Trophoblast cell (in vitro differentiated cells and primary cell): Measurements from ENCODE around the gene MON2.

Experiments
- DNase-seq, 2 donors: peaks; one replicate each; pipeline ENCODE4 v3.0.0-alpha.2; 2016
- H2AFZ ChIP-seq: 2 replicates; pipeline ENCODE4 v1.6.1; 2013; ENCODE audit warnings: low read length, moderate library complexity, mild to moderate bottlenecking; ENCODE audit not compliant: insufficient read depth, poor library complexity
- H2AK5ac ChIP-seq: 2 replicates; pipeline ENCODE4 v1.6.1; 2013; ENCODE audit warnings: mild to moderate bottlenecking, low read length
- H2BK120ac ChIP-seq: 2 replicates; pipeline ENCODE4 v1.6.1; 2013; ENCODE audit warnings: low read length, mild to moderate bottlenecking, moderate library complexity; ENCODE audit not compliant: insufficient read depth, poor library complexity
- H2BK12ac ChIP-seq: 2 replicates; pipeline ENCODE4 v1.6.1; 2013; ENCODE audit warnings: mild to moderate bottlenecking, low read length, moderate library complexity
- H2BK5ac ChIP-seq: 2 replicates; pipeline ENCODE4 v1.6.1; 2013; ENCODE audit warnings: low read length, low read depth, moderate library complexity, mild to moderate bottlenecking; ENCODE audit not compliant: poor library complexity
- H3K14ac ChIP-seq: 2 replicates; pipeline ENCODE4 v1.6.1; 2013; ENCODE audit warnings: mild to moderate bottlenecking, low read length
- H3K18ac ChIP-seq: 2 replicates; pipeline ENCODE4 v1.6.1; 2013; ENCODE audit warnings: mild to moderate bottlenecking, low read length
- H3K23ac ChIP-seq: 2 replicates; pipeline ENCODE4 v1.6.1; 2013; ENCODE audit warnings: low read length
- H3K27ac ChIP-seq: 2 replicates; pipeline ENCODE4 v1.5.1; 2013; ENCODE audit warnings: low read depth, mild to moderate bottlenecking, inconsistent platforms, low read length, moderate library complexity
- H3K27me3 ChIP-seq: 2 replicates; pipeline ENCODE4 v1.6.1; 2013; ENCODE audit warnings: inconsistent platforms, mild to moderate bottlenecking, low read length, moderate library complexity; ENCODE audit not compliant: insufficient read depth
- H3K36me3 ChIP-seq, 2 experiments: 1 replicate in 1 of 2; 2 replicates in 1 of 2; pipeline ENCODE4 v1.6.1; 2013; ENCODE audit warnings: low read length in 2 of 2, mild to moderate bottlenecking in 2 of 2, moderate library complexity in 1 of 2; ENCODE audit not compliant: insufficient read depth in 2 of 2, control insufficient read depth in 1 of 2
- H3K4ac ChIP-seq: 2 replicates; pipeline ENCODE4 v1.6.1; 2013; ENCODE audit warnings: low read depth, mild to moderate bottlenecking, low read length, moderate library complexity
- H3K4me1 ChIP-seq, 2 experiments: 1 replicate in 1 of 2; 2 replicates in 1 of 2; pipeline ENCODE4 v1.6.1; 2013; ENCODE audit warnings: low read length in 2 of 2, mild to moderate bottlenecking in 2 of 2, moderate library complexity in 1 of 2; ENCODE audit not compliant: insufficient read depth in 2 of 2, control insufficient read depth in 1 of 2
- H3K4me2 ChIP-seq: 2 replicates; pipeline ENCODE4 v1.6.1; 2013; ENCODE audit warnings: inconsistent platforms, mild to moderate bottlenecking, low read length, moderate library complexity
- H3K4me3 ChIP-seq: 2 replicates; pipeline ENCODE4 v1.5.1; 2013; ENCODE audit warnings: mild to moderate bottlenecking, low read depth, low read length, inconsistent platforms
- H3K79me1 ChIP-seq: one replicate; pipeline ENCODE4 v1.6.1; 2013; ENCODE audit warnings: low read length
- H3K79me2 ChIP-seq: 2 replicates; pipeline ENCODE4 v1.6.1; 2013; ENCODE audit warnings: low read length, mild to moderate bottlenecking; ENCODE audit not compliant: control insufficient read depth, insufficient read depth, poor library complexity
- H3K9ac ChIP-seq: 2 replicates; pipeline ENCODE4 v1.6.1; 2013; ENCODE audit warnings: mild to moderate bottlenecking, low read length
- H3K9me3 ChIP-seq: 2 replicates; pipeline ENCODE4 v1.6.1; 2013; ENCODE audit warnings: low read depth, mild to moderate bottlenecking, control low read depth, inconsistent platforms, low read length; ENCODE audit not compliant: insufficient read depth
- H4K12ac ChIP-seq: 2 replicates; pipeline ENCODE4 v1.6.1; 2013; ENCODE audit warnings: low read depth, mild to moderate bottlenecking, low read length, moderate library complexity
- H4K8ac ChIP-seq: 2 replicates; pipeline ENCODE4 v1.6.1; 2013; ENCODE audit warnings: low read depth, mild to moderate bottlenecking, low read length, moderate library complexity
- H4K91ac ChIP-seq: one replicate; pipeline ENCODE4 v1.6.1; 2013; ENCODE audit warnings: low read depth, mild to moderate bottlenecking, low read length, moderate library complexity
- WGBS: extraction: QIAGEN DNeasy Blood & Tissue Kit; methylation state at CpG from one replicate; pipeline ENCODE4 v1.1.7; 2013; ENCODE audit warnings: missing lambda C conversion rate; ENCODE audit not compliant: insufficient read length, insufficient coverage; ENCODE audit errors: extremely low coverage; 5-methylcytosine and 5-hydroxymethylcytosine counted together

Gene MON2

DNA sequence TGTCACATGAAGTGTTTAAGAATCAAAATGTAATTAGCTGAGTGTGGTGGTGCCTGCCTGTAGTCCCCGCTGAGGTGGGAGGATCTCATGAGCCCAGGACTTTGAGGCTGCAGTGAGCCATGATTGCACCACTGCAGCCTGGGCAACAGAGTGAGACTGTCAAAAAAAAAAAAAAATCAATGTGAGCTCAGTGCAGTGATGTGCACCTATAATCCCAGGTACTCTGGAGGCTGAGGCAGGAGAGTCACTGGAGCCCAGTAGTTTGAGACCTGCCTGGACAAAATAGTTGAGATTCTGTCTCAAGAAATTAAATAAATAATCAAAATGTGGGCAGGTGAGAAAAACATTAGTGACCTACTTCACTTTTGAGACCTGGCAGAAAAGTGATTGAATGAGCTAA is 140.0 kb downstream of the MON2 start:
- DNase-seq: no peak
- no peak overlapping the region for H3K23ac ChIP-seq
- H3K14ac ChIP-seq: no peak overlapping the region
- H3K18ac ChIP-seq: no peak overlapping the region
- H3K4me2 ChIP-seq: no peak overlapping the region
- no peak overlapping the region for H2AFZ ChIP-seq
- H3K36me3 ChIP-seq: no peaks in the 10 kb centered on the region
- H3K27me3 ChIP-seq: no peaks in the 10 kb centered on the region
- peaks cover 17% of the 10 kb centered on the region for H3K79me1 ChIP-seq
- no peak overlapping the region for H2BK120ac ChIP-seq
- H3K79me2 ChIP-seq: peaks cover 16% of the 10 kb centered on the region
- no peak overlapping the region for H4K8ac ChIP-seq
- H2BK12ac ChIP-seq: no peak overlapping the region
- no peak overlapping the region for H3K9ac ChIP-seq
- no peak overlapping the region for H2BK5ac ChIP-seq
- peak overlapping the region; percentile 4 for H3K4ac ChIP-seq
- no peak overlapping the region for H4K91ac ChIP-seq
- H3K4me3 ChIP-seq: no peak overlapping the region
- no peak overlapping the region for H3K27ac ChIP-seq
- H4K12ac ChIP-seq: no peak overlapping the region
- WGBS: no CpG with 5 or more reads among the region's 1 CpG
- no peak overlapping the region for H2AK5ac ChIP-seq
- H3K4me1 ChIP-seq: no peaks in the 10 kb centered on the region
- no peaks in the 10 kb centered on the region for H3K9me3 ChIP-seq

DNA sequence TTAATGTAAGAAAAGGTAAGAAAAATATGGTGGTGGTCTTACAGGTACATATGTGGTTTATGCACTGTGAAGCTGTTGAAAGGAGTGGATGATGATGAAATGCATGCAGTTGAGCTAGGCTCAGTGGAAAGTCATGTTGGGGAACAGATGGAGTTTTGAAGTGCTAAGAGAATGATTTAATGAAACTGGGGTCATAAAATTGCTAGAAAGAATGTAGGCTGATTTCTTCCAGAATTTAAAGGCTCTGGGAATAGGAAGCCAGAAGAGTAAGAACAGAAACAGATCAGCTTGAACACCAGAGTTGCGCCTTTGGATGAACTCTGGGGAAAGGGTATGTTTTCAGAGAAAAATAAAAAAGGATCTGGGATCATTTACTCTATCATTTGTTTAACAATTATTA is 146.5 kb downstream of the MON2 start:
- Histone ChIP-seq H3K36me3 (no peaks in the 10 kb centered on the region), H2AK5ac (no peak overlapping the region), H2BK120ac (no peak overlapping the region), H3K4me2 (no peak overlapping the region), H3K9me3 (no peaks in the 10 kb centered on the region), H3K23ac (no peak overlapping the region), H4K12ac (no peak overlapping the region), H4K91ac (no peak overlapping the region), H3K14ac (no peak overlapping the region), H3K79me2 (no peaks in the 10 kb centered on the region), H3K4me1 (no peaks in the 10 kb centered on the region), H2BK5ac (no peak overlapping the region), H4K8ac (no peak overlapping the region), H3K27ac (no peak overlapping the region), H3K9ac (no peak overlapping the region), H2AFZ (no peak overlapping the region), H3K4me3 (no peak overlapping the region), H3K79me1 (no peaks in the 10 kb centered on the region), H3K18ac (no peak overlapping the region), H3K27me3 (no peaks in the 10 kb centered on the region), H2BK12ac (no peak overlapping the region), H3K4ac (no peak overlapping the region)
- no peak for DNase-seq
- no CpG with 5 or more reads among the region's 1 CpG for WGBS

DNA sequence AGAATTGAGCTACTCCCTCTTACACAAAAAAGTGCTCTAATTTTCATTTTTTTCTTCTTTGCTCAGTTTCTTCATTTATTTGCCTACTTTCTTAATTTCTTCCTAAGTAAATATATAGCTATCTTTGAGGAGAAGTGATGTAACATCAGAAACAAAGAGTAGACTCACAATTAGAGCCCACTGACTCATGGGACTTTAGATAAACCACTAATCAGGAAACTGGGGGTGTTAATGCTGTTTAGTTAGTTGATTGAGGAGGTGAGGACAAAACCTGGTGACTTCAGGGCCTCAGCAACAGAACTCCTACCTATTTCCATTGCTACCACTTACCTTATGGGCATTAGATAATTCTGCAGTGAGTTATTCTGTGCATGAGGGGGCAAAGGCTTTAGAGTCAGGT is 151.7 kb downstream of the MON2 start:
- Histone ChIP-seq H3K18ac (no peak overlapping the region), H3K79me2 (no peaks in the 10 kb centered on the region)

DNA sequence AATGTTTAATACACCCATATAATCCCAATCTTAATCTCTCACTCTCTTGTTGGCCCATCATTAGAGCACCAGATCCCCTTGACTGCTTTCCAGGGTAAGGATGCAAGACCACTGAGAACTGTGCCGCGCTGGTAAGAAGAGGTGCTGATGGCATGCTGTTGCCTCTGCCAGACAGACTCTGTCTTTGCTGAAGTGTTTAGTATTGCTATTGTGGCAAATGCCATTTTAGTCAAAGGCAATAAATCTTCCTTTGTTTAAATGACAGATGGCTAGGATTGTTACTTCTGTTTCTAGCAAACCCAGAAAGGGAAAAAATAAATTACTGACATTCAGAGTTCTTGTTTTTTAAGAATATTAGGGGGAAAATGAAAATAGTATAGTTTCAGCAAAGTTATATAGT is 152.3 kb downstream of the MON2 start:
- Histone ChIP-seq H2BK120ac (no peak overlapping the region), H3K79me1 (no peaks in the 10 kb centered on the region), H3K9me3 (no peaks in the 10 kb centered on the region), H3K14ac (no peak overlapping the region), H4K12ac (no peak overlapping the region), H3K4ac (no peak overlapping the region), H4K8ac (no peak overlapping the region), H2AK5ac (no peak overlapping the region), H3K18ac (no peak overlapping the region), H3K9ac (no peak overlapping the region), H3K4me1 (no peaks in the 10 kb centered on the region), H2BK12ac (no peak overlapping the region), H3K4me3 (no peak overlapping the region), H3K23ac (no peak overlapping the region), H3K79me2 (no peaks in the 10 kb centered on the region), H3K4me2 (no peak overlapping the region), H2AFZ (no peak overlapping the region), H4K91ac (no peak overlapping the region), H3K36me3 (no peaks in the 10 kb centered on the region), H2BK5ac (no peak overlapping the region), H3K27ac (no peak overlapping the region), H3K27me3 (no peaks in the 10 kb centered on the region)
- no peak for DNase-seq
- WGBS: no CpG with 5 or more reads among the region's 2 CpGs

More for the DNA sequence above, 151.7 kb downstream of the MON2 start:
- Histone ChIP-seq H3K4me1 (no peaks in the 10 kb centered on the region), H3K27me3 (no peaks in the 10 kb centered on the region), H2BK120ac (no peak overlapping the region), H3K4me2 (no peak overlapping the region), H3K4ac (no peak overlapping the region), H3K36me3 (no peaks in the 10 kb centered on the region), H3K4me3 (no peak overlapping the region), H3K9me3 (no peaks in the 10 kb centered on the region), H4K8ac (no peak overlapping the region), H3K27ac (no peak overlapping the region), H3K14ac (no peak overlapping the region), H4K12ac (no peak overlapping the region), H3K23ac (no peak overlapping the region), H2AK5ac (no peak overlapping the region), H3K79me1 (no peaks in the 10 kb centered on the region), H2AFZ (no peak overlapping the region), H3K9ac (no peak overlapping the region), H4K91ac (no peak overlapping the region), H2BK5ac (no peak overlapping the region), H2BK12ac (no peak overlapping the region)
- DNase-seq: no peak
